Activated CD4-positive, CD25-positive, alpha-beta regulatory T cell treated with anti-CD3 and anti-CD28 coated beads, Interleukin-2, amount 50 U/mL, for 16 hours (primary cell): ENCODE measurements around the gene SERPING1.

ENCODE experiments used
- DNase-seq: peaks from one replicate; pipeline ENCODE4 v3.0.0-alpha.2; 2020; ENCODE audit warnings: low read depth, low spot score

SERPING1 gene

DNA sequence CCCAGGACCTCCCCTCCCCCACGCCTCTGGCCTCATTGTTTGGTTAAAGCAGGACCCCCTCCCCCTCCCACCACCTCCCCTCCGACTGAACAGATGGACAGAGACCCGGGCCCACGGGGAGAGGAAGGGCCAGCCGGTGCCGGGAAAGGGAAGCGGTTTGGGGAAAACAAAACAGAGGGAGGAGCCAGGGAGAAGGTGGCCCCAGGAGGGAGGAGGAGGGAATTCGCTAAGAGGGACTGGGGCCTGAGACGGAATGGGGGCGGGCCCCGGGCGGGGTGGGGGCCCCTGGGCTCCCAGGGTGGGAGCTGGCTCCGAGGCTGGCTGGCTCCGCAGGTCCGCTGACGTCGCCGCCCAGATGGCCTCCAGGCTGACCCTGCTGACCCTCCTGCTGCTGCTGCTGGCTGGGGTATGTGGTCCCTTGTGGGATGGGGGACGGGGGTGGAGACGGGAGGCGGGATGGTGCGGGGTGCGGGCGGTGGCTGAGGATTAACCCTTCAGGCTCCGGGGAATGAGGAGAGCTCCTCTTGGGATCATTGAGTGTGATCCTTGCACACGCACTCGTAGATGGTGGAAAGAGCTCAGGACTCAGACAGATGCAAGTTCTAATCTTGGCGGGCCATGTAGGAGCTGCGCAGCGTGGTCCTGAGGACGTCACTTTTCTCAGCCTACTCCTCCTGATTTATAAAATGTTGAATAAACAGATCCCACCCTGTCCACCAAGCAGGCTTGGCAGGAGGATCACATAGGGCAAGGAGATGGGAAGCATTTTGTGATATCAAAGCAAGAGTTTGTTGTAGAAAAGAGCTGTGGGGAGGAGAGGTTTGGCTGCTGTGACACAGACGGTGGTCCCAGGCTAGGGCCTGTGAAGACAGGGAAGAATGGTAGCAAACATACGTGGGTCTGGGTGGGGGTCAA lies 688 bp downstream of the SERPING1 start:
- no peak for DNase-seq

DNA sequence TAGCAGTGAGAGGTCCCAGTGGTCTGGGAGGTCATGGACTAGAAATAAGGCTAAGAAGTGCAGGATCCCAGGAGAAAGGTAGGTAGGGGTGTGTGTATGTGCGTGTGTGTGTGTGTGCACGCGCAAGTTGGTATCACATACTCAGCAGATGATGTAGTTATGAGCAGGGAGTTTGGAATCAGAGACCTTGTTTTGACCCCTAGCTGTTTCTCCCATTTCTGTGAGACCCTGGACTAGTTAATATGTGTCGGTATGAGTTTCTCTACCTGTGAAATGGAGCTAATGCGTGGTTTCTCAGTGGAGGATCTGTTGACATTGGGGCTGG lies 1.3 kb downstream of the SERPING1 start:
- no peak for DNase-seq

DNA sequence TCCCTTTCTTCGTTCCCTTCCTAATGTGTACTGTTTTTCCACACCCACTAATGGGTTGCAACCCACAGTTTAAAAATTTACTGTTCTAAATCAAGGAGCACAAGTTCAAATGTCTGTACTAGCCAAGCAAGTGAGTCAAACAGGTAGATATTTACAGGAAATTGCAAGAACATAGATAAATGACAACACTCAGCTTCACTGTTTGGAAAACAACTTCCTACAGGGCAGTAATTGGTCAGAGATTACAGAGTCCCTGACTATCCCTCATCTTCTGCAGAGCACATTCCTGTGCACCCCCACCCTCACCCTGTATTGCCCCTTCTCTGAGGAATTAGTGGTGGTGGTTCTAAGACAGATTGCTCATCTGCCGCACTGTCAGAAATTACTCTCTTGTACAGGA lies 1.9 kb downstream of the SERPING1 start:
- no peak for DNase-seq

DNA sequence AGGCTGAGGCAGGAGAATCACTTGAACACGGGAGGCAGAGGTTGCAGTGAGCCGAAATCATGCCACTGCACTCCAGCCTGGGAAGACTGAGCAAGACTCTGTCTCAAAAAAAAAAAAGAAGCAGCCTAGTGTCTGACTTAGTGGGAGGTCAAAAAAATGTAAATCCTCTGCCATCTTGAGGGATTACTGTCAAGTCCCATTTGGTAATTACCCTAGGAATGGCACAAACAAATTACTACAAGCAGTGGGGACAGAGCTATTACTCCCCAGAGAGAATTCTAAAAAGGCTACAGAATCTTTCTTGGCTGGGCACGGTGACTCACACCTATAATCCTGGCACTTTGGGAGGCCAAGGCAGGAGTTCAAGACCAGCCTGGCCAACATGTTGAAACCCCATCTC lies 3.8 kb downstream of the SERPING1 start:
- no peak for DNase-seq

DNA sequence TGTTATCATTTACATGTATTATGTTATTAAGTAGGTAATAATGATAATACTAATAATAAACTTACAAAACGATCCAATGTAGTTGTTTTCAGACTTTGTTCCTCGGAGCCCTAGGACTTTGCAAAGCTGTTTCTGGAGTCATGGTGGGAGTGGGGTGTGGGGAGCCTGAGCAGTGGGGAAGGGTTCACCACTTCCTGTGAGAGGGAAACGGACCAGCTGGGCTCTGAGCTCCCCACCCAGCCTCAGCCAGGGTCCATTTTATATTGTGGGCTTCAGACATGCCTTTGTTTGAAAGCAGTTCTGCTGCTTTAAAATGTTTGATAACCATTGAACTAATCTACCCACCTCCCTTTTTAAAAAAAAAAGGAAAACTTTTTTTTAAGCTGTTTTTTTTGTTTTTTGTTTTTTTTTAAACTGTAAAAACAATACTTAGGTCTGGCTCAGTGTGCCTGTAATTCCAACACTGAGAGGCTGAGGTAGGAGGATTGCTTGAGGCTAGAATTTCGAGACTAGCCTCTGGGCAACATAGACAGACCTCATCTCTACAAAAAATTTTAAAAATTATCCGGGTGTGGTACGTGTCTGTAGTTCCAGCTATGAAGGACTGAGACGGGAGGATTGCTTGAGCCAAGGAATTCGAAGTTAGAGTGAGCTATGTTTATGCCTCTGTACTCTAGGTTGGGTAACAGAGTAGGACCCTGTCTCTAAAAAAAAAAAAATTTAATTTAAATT lies 7.0 kb downstream of the SERPING1 start:
- DNase-seq: no peak

DNA sequence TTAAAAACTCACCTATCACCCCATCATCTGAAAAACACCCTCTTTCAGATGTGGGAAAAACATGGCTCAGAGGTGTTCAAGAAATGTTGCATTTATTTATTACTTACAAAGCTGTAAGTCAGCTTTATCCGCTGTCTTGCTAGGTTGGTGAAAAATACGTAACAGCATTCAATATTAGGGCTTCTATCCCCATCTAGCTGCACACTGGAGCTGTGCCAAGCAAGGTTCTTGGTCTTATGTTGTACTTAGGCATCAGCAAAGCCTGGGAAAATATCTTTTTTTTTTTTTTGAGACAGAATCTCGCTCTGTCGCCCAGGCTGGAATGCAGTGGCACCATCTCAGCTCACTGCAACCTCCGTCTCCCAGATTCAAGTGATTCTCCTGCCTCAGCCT lies 7.5 kb downstream of the SERPING1 start:
- DNase-seq: no peak

DNA sequence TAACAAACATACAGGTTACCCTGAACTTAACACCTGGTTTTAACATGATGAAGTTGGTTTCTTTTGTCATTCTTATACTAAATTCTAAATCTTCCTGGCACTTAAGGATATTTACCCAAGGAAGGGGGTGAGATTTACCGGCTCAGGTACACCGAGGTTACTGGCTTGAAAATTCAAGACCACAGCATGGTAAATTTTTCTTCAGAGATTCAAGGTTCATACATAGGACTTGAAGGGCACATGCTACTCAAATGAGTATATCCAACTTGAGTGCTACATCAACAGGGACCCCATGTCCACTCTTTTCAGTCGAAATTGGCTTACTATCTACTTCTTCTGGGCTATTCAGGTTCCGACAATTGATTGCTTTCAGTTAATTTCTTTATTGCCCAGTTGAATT lies 12.7 kb downstream of the SERPING1 start:
- DNase-seq: no peak

DNA sequence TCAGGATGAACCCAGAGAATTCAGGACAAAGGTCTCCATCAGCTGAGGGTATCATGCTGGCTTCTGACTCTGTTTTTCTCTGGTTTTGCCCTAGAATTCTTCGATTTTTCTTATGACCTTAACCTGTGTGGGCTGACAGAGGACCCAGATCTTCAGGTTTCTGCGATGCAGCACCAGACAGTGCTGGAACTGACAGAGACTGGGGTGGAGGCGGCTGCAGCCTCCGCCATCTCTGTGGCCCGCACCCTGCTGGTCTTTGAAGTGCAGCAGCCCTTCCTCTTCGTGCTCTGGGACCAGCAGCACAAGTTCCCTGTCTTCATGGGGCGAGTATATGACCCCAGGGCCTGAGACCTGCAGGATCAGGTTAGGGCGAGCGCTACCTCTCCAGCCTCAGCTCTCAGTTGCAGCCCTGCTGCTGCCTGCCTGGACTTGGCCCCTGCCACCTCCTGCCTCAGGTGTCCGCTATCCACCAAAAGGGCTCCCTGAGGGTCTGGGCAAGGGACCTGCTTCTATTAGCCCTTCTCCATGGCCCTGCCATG lies 16.8 kb downstream of the SERPING1 start:
- no peak for DNase-seq

DNA sequence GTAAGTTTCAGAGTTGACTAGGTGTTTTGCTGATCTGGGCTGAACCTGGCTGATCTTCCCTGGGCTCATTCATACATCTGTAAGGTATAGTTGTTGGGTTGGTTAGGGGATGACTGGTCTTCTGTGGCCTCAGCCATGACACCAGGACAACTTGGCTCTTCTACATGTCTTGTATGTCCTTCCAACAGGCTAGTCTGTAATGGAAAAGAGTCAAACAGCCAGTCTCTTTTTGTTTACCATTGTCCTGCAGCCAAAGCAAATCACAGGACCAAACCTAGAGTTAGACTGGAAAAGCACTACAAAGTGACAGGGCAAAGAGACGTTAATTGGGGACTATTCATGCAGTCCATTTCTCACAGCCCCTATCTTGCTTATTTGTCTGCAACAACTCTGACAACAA lies 17.8 kb downstream of the SERPING1 start:
- no peak for DNase-seq

DNA sequence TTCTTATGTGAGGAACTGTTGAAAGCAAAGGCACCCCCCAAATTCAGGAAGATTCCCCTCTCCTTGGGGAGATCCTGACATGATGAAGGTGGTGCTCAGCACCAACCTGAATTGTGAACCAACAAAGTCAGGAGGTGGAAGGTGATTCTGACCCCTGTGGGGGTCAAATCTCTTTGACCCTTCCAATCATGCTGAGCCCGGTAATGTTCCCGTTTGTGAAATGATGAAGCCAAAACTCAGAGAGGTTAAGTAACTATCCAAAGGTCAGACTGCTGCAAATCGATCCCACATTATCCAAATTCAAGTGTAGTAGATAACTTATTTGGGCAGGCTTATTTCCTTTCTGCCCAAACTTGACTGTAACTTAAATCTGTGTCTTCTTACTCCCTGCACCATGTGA lies 19.1 kb downstream of the SERPING1 start:
- no peak for DNase-seq

DNA sequence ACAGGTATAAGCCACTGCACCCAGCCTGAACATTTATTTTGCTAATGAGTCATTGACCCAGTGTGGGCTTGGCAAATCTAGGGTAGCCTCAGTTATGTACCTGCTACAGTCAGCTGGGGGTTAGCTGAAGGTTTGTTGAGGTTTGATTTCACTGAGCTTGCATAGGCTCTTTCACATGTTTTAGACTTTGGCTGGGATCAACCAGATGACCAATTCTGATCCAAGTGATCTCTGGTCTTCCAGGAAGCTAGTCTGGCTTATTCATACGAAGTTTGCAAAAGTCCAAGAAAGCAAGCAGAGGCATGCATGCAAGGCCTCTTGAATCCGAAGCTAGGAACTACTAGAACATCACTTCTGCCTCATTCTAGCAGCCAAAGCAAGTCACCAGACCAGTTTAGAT lies 21.0 kb downstream of the SERPING1 start:
- DNase-seq: no peak

DNA sequence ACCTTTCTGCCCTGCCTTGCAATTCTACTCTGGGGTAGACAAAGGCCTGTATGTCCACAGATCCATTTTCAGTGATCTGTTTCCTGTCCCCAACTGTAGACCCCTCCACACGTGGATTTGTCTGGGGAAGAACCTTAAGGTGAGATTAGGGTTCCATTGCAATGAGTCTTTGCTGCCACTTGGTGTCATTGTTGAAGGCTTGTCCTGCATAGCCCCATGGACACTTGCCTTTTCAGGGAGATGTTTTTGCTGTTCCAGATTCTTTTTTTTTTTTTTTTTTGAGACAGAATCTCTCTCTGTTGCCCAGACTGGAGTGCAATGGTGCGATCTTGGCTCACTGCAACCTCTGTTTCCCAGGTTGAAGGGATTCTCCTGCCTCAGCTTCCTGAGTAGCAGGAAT lies 21.8 kb downstream of the SERPING1 start:
- DNase-seq: no peak

DNA sequence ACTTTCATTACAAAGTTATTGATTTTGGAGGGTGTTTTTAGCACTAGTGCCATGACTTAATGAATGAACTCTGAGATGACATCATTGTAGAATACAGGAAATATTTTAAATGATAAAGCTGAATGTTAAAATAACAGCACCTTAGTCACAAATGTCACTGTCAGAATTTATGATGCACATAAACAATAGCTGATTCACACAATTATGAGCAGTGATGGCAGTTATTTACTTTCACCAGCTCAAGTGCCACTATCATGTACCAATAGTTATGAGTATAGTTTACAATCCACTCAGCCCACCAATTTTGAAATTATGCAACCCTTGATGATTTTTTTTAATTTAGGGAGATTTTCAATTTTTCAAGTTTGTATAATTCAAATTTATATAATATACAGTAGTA lies 23.0 kb downstream of the SERPING1 start:
- DNase-seq: no peak

DNA sequence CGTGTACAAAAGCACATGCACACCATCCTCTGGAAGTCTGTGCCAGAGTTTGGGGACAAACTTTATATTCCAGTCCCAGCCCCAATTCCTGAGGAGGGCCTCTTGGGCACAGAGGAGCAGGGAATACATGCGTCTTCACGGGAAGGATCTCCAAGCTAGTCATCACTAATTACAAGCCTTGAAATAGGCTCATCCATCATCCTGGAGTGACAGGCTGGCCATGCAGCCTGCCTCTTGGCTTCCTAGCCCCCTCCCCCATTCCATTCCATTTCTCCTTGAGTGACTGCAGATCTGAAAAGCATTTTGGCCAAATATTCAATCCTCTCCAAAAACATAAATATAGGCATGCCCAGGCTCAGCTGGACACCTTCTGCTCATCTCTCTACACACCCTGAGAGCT lies 24.8 kb downstream of the SERPING1 start:
- DNase-seq: no peak

DNA sequence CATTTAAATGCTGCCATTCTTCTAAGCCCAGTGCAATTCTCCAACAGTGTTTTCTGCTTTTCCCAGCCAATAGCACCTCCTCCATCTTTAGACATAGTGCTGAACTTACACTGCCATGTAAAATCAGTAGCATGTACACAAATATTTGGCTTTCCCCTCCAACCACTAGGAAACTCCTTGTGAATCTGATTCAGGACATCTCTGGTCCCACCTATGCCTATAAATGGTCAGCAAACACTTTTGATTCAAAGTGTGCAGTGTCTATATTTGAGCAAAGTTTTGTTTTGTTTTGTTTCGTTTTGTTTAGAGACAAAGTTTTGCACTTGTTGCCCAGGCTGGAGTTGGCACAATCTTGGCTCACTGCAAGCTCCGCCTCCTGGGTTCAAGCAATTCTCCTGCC lies 27.4 kb downstream of the SERPING1 start:
- DNase-seq: no peak

DNA sequence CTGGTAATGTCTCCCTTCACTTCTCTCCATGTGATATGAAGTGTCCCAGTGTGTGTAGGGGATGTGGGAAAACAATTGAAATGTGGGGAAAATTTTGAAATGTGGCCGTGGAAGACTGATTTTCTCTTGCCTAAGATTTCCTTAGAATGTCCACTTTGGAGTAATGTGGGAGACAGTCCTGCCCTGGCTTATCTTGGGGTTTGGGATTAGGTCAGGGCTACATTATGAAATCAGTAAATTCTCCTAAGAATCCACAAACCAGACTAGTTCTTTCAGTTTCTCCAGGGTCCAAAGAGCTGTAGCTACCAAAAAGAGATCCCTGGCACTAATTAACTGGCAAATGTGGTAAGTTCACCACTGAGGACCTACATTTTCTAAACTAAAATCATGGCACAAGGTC lies 29.4 kb downstream of the SERPING1 start:
- DNase-seq: no peak

DNA sequence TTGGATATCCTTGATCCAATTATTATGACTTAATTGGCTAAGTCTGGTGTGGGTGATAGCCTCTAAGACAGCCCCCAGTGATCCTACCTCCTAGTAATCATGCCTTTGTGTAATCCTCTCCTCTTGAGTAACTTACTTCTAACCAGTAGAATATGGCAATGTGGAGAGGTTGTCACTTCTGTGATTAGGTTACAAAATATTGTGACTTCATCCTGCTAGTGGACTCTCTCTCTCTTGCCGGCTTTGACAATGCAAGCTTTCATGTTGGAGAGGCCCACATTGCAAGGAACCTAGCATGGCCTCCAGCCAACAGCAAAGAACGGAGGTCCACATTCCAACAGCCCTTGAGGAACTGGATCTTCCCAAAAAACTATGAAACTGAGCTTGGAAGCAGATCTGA lies 32.7 kb downstream of the SERPING1 start:
- DNase-seq: no peak

DNA sequence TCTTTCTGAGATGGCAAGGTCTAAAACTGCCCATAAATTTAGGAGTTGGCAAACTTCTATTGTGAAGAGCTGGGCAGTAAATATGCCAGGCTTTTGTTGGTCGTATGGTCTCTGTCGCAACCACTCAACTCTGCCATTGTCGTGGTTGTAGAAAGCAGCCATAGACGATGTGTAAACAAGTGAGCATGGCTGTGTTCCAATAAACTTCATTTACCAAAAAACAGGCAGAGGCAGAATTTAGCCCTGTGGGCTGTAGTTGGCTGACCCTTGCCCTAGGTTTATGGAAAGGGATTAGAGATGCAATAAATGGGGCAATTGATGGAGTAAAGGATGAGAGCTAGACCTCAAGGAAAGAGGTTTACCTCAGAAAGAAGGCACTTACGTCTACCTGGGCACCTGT lies 34.6 kb downstream of the SERPING1 start:
- DNase-seq: no peak

DNA sequence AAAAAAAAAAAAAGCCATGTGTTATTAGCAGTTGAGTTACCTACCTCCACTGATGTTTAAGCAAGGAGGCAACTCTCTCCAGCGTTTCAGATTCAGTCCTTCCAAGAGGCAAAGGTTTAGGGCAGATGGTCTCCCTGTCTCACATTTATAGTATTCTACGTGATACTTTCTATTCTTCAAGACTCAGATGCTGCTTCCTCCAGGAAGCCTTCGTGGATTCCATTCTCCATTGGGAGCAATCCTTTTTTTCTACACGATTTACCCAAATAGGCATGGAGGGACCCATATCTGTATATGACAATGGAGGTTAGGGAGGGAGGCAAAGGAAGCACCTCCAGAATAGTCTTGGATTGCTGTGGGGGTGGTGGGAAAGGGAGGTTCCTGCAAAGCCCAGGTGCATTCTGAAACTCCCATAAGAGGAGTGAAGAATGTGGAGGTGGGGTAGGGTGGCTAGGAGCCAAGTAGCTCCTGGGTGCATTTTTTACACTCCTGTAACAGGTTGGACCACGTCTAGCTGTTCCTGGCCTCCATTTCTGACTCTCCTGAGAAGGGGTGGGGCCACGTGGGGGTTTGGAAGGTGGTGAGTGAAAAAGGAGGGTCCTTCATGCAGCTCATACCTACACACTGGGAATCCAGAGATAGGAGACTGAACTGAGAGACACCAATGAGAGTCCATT lies 36.0 kb downstream of the SERPING1 start:
- no peak for DNase-seq

DNA sequence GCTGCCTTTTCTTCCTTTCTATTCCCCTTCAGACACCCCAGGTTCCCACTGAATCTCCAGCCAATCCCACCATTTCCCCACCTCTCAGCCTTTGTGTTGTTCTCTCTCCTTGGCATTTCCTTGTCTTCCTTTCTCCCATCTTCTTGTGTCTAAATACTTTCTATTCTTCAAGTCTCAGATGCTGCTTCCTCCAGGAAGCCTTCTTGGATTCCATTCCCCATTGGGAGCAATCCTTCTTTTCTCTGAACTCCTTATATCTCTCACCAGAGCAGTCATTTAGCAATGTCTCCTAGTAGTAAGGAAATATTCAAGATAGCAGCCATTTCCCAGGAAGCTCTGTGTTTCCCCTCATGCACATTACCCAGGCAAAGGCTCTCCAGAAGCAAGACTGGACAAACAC lies 36.8 kb downstream of the SERPING1 start:
- no peak for DNase-seq

DNA sequence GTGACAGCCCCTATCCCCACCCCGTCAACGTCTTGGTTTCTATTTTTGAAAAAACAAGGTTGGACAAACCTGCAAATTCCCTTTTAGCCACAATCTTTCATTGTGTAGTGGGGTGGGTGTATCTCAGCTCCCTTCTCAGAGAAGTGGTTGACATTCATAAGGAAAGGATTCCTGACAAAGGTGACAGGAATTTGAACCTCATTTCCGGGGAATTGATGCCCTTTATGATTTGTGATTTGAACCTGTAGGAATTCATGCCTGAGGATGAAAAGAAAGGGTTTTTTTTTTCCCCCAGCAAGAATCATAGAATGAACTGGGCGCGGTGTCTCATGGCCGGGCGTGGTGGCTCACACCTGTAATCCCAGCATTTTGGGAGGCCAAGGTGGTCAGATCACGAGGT lies 37.8 kb downstream of the SERPING1 start:
- DNase-seq: no peak

DNA sequence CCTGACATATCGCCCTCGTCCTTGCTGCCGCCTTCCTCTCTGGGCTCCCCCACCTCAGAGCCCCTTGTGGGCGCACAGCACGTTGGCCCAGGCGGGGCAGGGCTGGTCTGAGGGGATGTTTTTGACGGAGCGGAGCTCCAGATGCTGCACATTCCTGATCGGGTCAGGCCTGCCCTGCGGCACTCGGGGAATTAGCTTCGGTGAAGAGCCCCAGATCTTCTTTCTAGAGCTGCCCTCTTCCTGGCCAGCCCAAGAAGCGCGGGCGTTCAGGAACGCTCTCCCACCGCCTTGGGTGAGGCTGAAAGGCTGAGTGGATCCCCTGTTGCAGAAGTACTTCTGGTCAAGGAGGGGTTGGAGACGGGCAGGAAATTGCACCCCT lies 40.1 kb downstream of the SERPING1 start:
- no peak for DNase-seq
